ENCODE measurements around the gene C7orf57.

DNA sequence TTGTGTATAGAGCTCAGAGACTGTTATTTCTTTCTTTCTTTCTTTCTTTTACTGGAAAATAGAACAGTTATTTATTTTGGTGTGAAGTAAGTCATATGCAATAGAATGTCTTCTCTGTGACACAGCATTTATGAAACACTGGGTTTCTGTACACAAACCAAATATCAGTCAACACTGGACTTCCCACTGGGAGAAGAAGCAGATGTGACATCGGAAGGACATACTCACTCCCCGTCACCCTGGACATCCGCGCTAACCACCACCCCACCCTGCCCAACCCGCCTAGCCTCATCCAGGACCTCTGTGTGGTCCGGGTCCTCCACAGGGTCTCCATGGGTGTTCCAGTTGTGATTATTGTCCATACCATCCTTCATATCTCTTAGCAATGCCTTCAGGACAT is 28.5 kb upstream of the C7orf57 start:
- TF ChIP-seq, protein P1, sequence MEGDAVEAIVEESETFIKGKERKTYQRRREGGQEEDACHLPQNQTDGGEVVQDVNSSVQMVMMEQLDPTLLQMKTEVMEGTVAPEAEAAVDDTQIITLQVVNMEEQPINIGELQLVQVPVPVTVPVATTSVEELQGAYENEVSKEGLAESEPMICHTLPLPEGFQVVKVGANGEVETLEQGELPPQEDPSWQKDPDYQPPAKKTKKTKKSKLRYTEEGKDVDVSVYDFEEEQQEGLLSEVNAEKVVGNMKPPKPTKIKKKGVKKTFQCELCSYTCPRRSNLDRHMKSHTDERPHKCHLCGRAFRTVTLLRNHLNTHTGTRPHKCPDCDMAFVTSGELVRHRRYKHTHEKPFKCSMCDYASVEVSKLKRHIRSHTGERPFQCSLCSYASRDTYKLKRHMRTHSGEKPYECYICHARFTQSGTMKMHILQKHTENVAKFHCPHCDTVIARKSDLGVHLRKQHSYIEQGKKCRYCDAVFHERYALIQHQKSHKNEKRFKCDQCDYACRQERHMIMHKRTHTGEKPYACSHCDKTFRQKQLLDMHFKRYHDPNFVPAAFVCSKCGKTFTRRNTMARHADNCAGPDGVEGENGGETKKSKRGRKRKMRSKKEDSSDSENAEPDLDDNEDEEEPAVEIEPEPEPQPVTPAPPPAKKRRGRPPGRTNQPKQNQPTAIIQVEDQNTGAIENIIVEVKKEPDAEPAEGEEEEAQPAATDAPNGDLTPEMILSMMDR (IDR thresholded peaks at IDR 0.05), result no peak
- no peak for TF ChIP-seq POLR2A (IDR thresholded peaks at IDR 0.05)
